Amniotic epithelial cell (primary cell): ENCODE data around the gene MAPK8IP2.

Experiments
- DNase-seq: peaks from one replicate; pipeline ENCODE4 v3.0.0-alpha.2; 2010; ENCODE audit warnings: low read depth

MAPK8IP2 gene

GRCh38 chr22:50600538-50600937 lies at the start of gene MAPK8IP2:
Gene MAPK8IP2, plus strand, starts transcription at chr22:50600793. Its CDS starts 26 bp downstream, at chr22:50600819.
- DNase-seq: no peak

GRCh38 chr22:50551160-50551752 lies 49.3 kb upstream of the MAPK8IP2 start:
- DNase-seq: no peak

- DNase-seq: no peak
Observed at GRCh38 chr22:50553310-50553709, 47.3 kb upstream of the MAPK8IP2 start.

GRCh38 chr22:50556703-50557102 lies 43.9 kb upstream of the MAPK8IP2 start:
- DNase-seq: no peak

- DNase-seq: no peak
Observed at GRCh38 chr22:50560034-50560433, 40.6 kb upstream of the MAPK8IP2 start.

- DNase-seq: no peak
Observed at GRCh38 chr22:50561401-50562358, 38.9 kb upstream of the MAPK8IP2 start.

- peak; percentile 78 for DNase-seq
Observed at GRCh38 chr22:50562523-50563412, 37.8 kb upstream of the MAPK8IP2 start, which contains the start of gene SYCE3. Gene SYCE3, minus strand, starts transcription at chr22:50562919. Its CDS starts 6,514 bp downstream, at chr22:50556405.

GRCh38 chr22:50563413-50564160 lies 37.0 kb upstream of the MAPK8IP2 start:
- DNase-seq: no peak

- no peak for DNase-seq
Observed at GRCh38 chr22:50564289-50564688, 36.3 kb upstream of the MAPK8IP2 start.

- DNase-seq: no peak
Observed at GRCh38 chr22:50567721-50568252, 32.8 kb upstream of the MAPK8IP2 start.

GRCh38 chr22:50568626-50569025 lies 32.0 kb upstream of the MAPK8IP2 start:
- no peak for DNase-seq

GRCh38 chr22:50569041-50569459 lies 31.5 kb upstream of the MAPK8IP2 start:
- DNase-seq: no peak

GRCh38 chr22:50569896-50570535 lies 30.6 kb upstream of the MAPK8IP2 start:
- no peak for DNase-seq

- DNase-seq: no peak
Observed at GRCh38 chr22:50570861-50571260, 29.7 kb upstream of the MAPK8IP2 start.

- DNase-seq: no peak
Observed at GRCh38 chr22:50571264-50572175, 29.1 kb upstream of the MAPK8IP2 start.

GRCh38 chr22:50572965-50573364 lies 27.6 kb upstream of the MAPK8IP2 start:
- no peak for DNase-seq

GRCh38 chr22:50573491-50574382 lies 26.9 kb upstream of the MAPK8IP2 start:
- DNase-seq: no peak

GRCh38 chr22:50574383-50574755 lies 26.2 kb upstream of the MAPK8IP2 start:
- no peak for DNase-seq
